SK-N-SH (cell line): ENCODE measurements around the gene BCAS3. TPM values are rescaled to one million over a fixed set of nuclear protein-coding genes. Genes with fewer than 3 reads are reported as not detected.

ENCODE experiments used
- CTCF ChIA-PET: fragments of 300-600, 350-600 bp; formaldehyde crosslinking; extraction: SDS; loops from one replicate; lab custom pipeline; 2021; lab: Yijun Ruan, JAX
- POLR2A ChIA-PET: fragments of 350-600 bp; sonication (Branson Sonifier 250); formaldehyde crosslinking; extraction: SDS; loops from one replicate; lab custom pipeline; 2020; ENCODE audit warnings: antibody characterized with exemption, inconsistent platforms; lab: Yijun Ruan, JAX
- DNase-seq: peaks from one replicate; pipeline ENCODE4 v3.0.0; 2012
- H2AFZ ChIP-seq: fragments of 200-600 bp; sonication (generic); 2 replicates; pipeline ENCODE4 v1.8.1; 2016; ENCODE audit warnings: antibody characterized with exemption, mild to moderate bottlenecking, low read depth
- H3F3A ChIP-seq: fragments of 200-600 bp; sonication (generic); replicated peaks from 2 replicates; pipeline ENCODE3; 2016; ENCODE audit warnings: antibody characterized with exemption, mild to moderate bottlenecking; ENCODE audit not compliant: insufficient read depth
- H3K27ac ChIP-seq, 2 experiments: fragments of 200-500 bp in 1 of 2; fragments of 200-600 bp in 1 of 2; sonication (Bioruptor generic) in 1 of 2; sonication (generic), shearing (Covaris generic) in 1 of 2; 2 replicates each; pipeline versions ENCODE4 v1.5.1 to v1.6.1; 2014 to 2016; ENCODE audit warnings: low read depth in 2 of 2, inconsistent platforms in 1 of 2, low read length in 1 of 2, mild to moderate bottlenecking in 1 of 2, mixed read lengths in 1 of 2
- H3K27me3 ChIP-seq: fragments of 200-600 bp; sonication (generic), shearing (Covaris generic); 2 replicates; pipeline ENCODE4 v1.6.1; 2016; ENCODE audit warnings: mixed run types; ENCODE audit not compliant: insufficient read depth
- H3K36me3 ChIP-seq, 2 experiments: fragments of 200-500 bp in 1 of 2; fragments of 200-600 bp in 1 of 2; sonication (Bioruptor generic) in 1 of 2; sonication (generic) in 1 of 2; replicated peaks in 1 of 2; 2 replicates each; pipeline versions ENCODE3 to v1.5.1; 2014 to 2016; ENCODE audit warnings: low read length in 1 of 2, mild to moderate bottlenecking in 1 of 2; ENCODE audit not compliant: insufficient read depth in 2 of 2, control insufficient read depth in 1 of 2
- H3K4me1 ChIP-seq, 2 experiments: fragments of 200-500 bp in 1 of 2; fragments of 200-600 bp in 1 of 2; sonication (Bioruptor generic) in 1 of 2; sonication (generic), shearing (Covaris generic) in 1 of 2; 2 replicates each; pipeline versions ENCODE4 v1.5.1 to v1.6.1; 2014 to 2016; ENCODE audit warnings: low read depth in 1 of 2, low read length in 1 of 2, mixed run types in 1 of 2; ENCODE audit not compliant: insufficient read depth in 2 of 2, control insufficient read depth in 1 of 2
- H3K4me2 ChIP-seq: fragments of 200-600 bp; sonication (generic), shearing (Covaris generic); 2 replicates; pipeline ENCODE4 v1.6.1; 2017; ENCODE audit warnings: mixed run types
- H3K4me3 ChIP-seq, 2 experiments: fragments of 200-500 bp in 1 of 2; fragments of 200-600 bp in 1 of 2; sonication (Bioruptor generic) in 1 of 2; sonication (generic), shearing (Covaris generic) in 1 of 2; 2 replicates each; pipeline versions ENCODE4 v1.5.1 to v1.8.1; 2014 to 2016; ENCODE audit warnings: low read depth in 2 of 2, inconsistent platforms in 1 of 2, low read length in 1 of 2, mild to moderate bottlenecking in 1 of 2, mixed read lengths in 1 of 2, moderate library complexity in 1 of 2
- H3K79me2 ChIP-seq: fragments of 200-600 bp; sonication (generic); 2 replicates; pipeline ENCODE4 v1.8.1; 2017; ENCODE audit warnings: mild to moderate bottlenecking; ENCODE audit not compliant: insufficient read depth
- H3K9ac ChIP-seq: fragments of 200-600 bp; sonication (generic); 2 replicates; pipeline ENCODE4 v1.6.1; 2017; ENCODE audit warnings: mixed run types
- H3K9me2 ChIP-seq: fragments of 200-600 bp; sonication (generic); 2 replicates; pipeline ENCODE4 v1.6.1; 2017; ENCODE audit warnings: mixed run types
- H3K9me3 ChIP-seq: fragments of 200-600 bp; sonication (generic); 2 replicates; pipeline ENCODE4 v1.6.1; 2017; ENCODE audit warnings: mixed run types, mild to moderate bottlenecking, moderate library complexity
- H4K20me1 ChIP-seq: fragments of 200-600 bp; sonication (generic); 2 replicates; pipeline ENCODE4 v1.6.1; 2017; ENCODE audit warnings: mild to moderate bottlenecking, mixed run types; ENCODE audit not compliant: insufficient read depth
- EP300 ChIP-seq, 2 experiments: IDR thresholded peaks; 2 replicates each; pipeline versions ENCODE4 v1.4.0 to v1.6.1; 2012; ENCODE audit warnings: borderline replicate concordance in 1 of 2, low read depth in 1 of 2, low read length in 1 of 2
- EZH2phosphoT487 ChIP-seq: fragments of 200-600 bp; sonication (generic); IDR thresholded peaks from 2 replicates; pipeline ENCODE4 v1.6.1; 2017; ENCODE audit warnings: low read depth, mixed run types, mild to moderate bottlenecking, antibody characterized with exemption, moderate library complexity, borderline replicate concordance
- FOSL2 ChIP-seq: IDR thresholded peaks from 2 replicates; pipeline ENCODE4 v1.4.0; 2012; ENCODE audit warnings: low read depth, mild to moderate bottlenecking, moderate library complexity, borderline replicate concordance
- FOXJ3 ChIP-seq: sonication (generic); formaldehyde crosslinking; IDR thresholded peaks from 2 replicates; pipeline ENCODE4 v1.5.1; 2020; ENCODE audit warnings: mild to moderate bottlenecking, missing genetic modification reagents
- GABPA ChIP-seq: IDR thresholded peaks from 2 replicates; pipeline ENCODE4 v1.4.0; 2012; ENCODE audit warnings: low read depth, mild to moderate bottlenecking
- GATA2 ChIP-seq: sonication (generic); formaldehyde crosslinking; IDR thresholded peaks from 2 replicates; pipeline ENCODE4 v1.5.0; 2020; ENCODE audit warnings: mild to moderate bottlenecking, missing genetic modification reagents
- IRF3 ChIP-seq: fragments of 150-350 bp; IDR thresholded peaks from 2 replicates; pipeline ENCODE4 v1.6.1; 2016; ENCODE audit warnings: mild to moderate bottlenecking, low read depth, low read length
- MEF2A ChIP-seq: IDR thresholded peaks from 2 replicates; pipeline ENCODE4 v1.4.0; 2012; ENCODE audit warnings: low read depth, borderline replicate concordance
- MXI1 ChIP-seq: IDR thresholded peaks from 2 replicates; pipeline ENCODE4 v1.6.1; 2012; ENCODE audit warnings: mild to moderate bottlenecking, low read depth, low read length, improper control_type of control experiment
- NFIC ChIP-seq: IDR thresholded peaks from 2 replicates; pipeline ENCODE4 v1.4.0; 2012; ENCODE audit warnings: borderline replicate concordance
- PBX3 ChIP-seq: IDR thresholded peaks from 2 replicates; pipeline ENCODE4; 2012
- RAD21 ChIP-seq: IDR thresholded peaks from 2 replicates; pipeline ENCODE4 v1.6.1; 2012; ENCODE audit warnings: mild to moderate bottlenecking, low read length
- RCOR1 ChIP-seq: fragments of 150-350 bp; IDR thresholded peaks from 2 replicates; pipeline ENCODE4 v1.6.1; 2017; ENCODE audit warnings: antibody characterized with exemption, low read length
- RFX5 ChIP-seq: IDR thresholded peaks from 2 replicates; pipeline ENCODE4 v1.6.1; 2012; ENCODE audit warnings: mild to moderate bottlenecking, improper control_type of control experiment, low read length
- RXRA ChIP-seq: IDR thresholded peaks from 2 replicates; pipeline ENCODE4 v1.4.0; 2012; ENCODE audit warnings: low read depth, mild to moderate bottlenecking, borderline replicate concordance
- SIN3A ChIP-seq: IDR thresholded peaks from 2 replicates; pipeline ENCODE4 v1.6.1; 2012; ENCODE audit warnings: low read depth, mild to moderate bottlenecking, low read length, moderate library complexity, borderline replicate concordance
- SMC3 ChIP-seq: IDR thresholded peaks from 2 replicates; pipeline ENCODE4 v1.6.1; 2012; ENCODE audit warnings: low read depth, low read length, improper control_type of control experiment
- TAF1 ChIP-seq: IDR thresholded peaks from 2 replicates; pipeline ENCODE4 v1.6.1; 2012; ENCODE audit warnings: low read depth, mild to moderate bottlenecking, low read length, moderate library complexity, borderline replicate concordance
- TCF12 ChIP-seq: IDR thresholded peaks from 2 replicates; pipeline ENCODE4 v1.4.0; 2012
- TEAD4 ChIP-seq: IDR thresholded peaks from 2 replicates; pipeline ENCODE4 v1.4.0; 2012; ENCODE audit warnings: mild to moderate bottlenecking, borderline replicate concordance; ENCODE audit not compliant: insufficient read depth
- USF1 ChIP-seq: IDR thresholded peaks from 2 replicates; pipeline ENCODE4 v1.4.0; 2012; ENCODE audit warnings: low read depth, borderline replicate concordance
- YY1 ChIP-seq: IDR thresholded peaks from 2 replicates; pipeline ENCODE4 v1.4.0; 2012; ENCODE audit warnings: low read depth, mild to moderate bottlenecking
- ZBTB33 ChIP-seq: IDR thresholded peaks from 2 replicates; pipeline ENCODE4 v1.4.0; 2012; ENCODE audit warnings: low read depth, borderline replicate concordance
- WGBS: methylation state at CpG from one replicate; pipeline ENCODE4 v1.1.6; 2017; ENCODE audit warnings: low lambda C conversion rate; 5-methylcytosine and 5-hydroxymethylcytosine counted together
- polyA plus RNA-seq, 3 experiments: library from polyadenylated mRNA; depleted of rRNA; stranded (reverse); fragments of >200 nt; gene quantifications; 2 replicates each; pipeline ENCODE4 v1.2.3, GENCODE V29; 2012
- TF ChIP-seq, protein P1 (sequence below): fragments of 200-600 bp; sonication (generic); IDR thresholded peaks from 2 replicates; pipeline ENCODE4 v1.6.1; 2017; ENCODE audit warnings: antibody characterized with exemption, mild to moderate bottlenecking, moderate library complexity
- TF ChIP-seq, protein P2 (sequence below): IDR thresholded peaks from 2 replicates; pipeline ENCODE4 v1.4.0; 2012; ENCODE audit warnings: low read depth

Gene BCAS3
- polyA plus RNA-seq, 1 of the 3 experiments (the other 2 are of a cell fraction) = 5.9 TPM

- POLR2A ChIA-PET = no interaction called here
- H3K9ac ChIP-seq = no peak overlapping the region
- H2AFZ ChIP-seq = no peak overlapping the region
- H3K9me3 ChIP-seq = no peaks in the 10 kb centered on the region
- peaks cover 3 to 7% of the 10 kb centered on the region in 2 experiments; a peak in 1 of 4 replicates for H3K4me1 ChIP-seq
- no peaks in the 10 kb centered on the region for H4K20me1 ChIP-seq
- no peak overlapping the region; the same call in 1 of the 2 replicates for H3K4me2 ChIP-seq
- H3K36me3 ChIP-seq = no peaks in the 10 kb centered on the region
- H3K27ac ChIP-seq = peak overlapping the region; percentile 46 to 78; a peak in 3 of 4 replicates
- WGBS = 0% methylated on average over 1 of the region's 1 CpG
- peak; percentile 55 for DNase-seq
- H3F3A ChIP-seq = no peaks in the 10 kb centered on the region
- CTCF ChIA-PET = interaction anchor here (1.0 to 4.2 kb wide), 13 partner anchors 15 to 410 kb away, joined by 3 to 24 read pairs (median 4); partner anchors contain the start of gene TBX2
- no peaks in the 10 kb centered on the region for H3K27me3 ChIP-seq
- H3K4me3 ChIP-seq = no peak overlapping the region
- no peaks in the 10 kb centered on the region for H3K79me2 ChIP-seq
- no peaks in the 10 kb centered on the region for H3K9me2 ChIP-seq
- TF ChIP-seq TEAD4 (peak; percentile 27; the same call in 1 of the 2 replicates), SMC3 (peak; percentile 79), RFX5 (peak; percentile 61; the same call in 1 of the 2 replicates), USF1 (no peak), RAD21 (peak; percentile 98), NFIC (peak; percentile 52; the same call in 1 of the 2 replicates), PBX3 (peak; percentile 49; the same call in 1 of the 2 replicates), IRF3 (no peak), FOXJ3 (CRISPR knock-in tag) (no peak), EZH2phosphoT487 (no peak), YY1 (no peak), RCOR1 (peak; percentile 51; the same call in 1 of the 2 replicates), MEF2A (no peak), FOSL2 (no peak), GATA2 (CRISPR knock-in tag) (peak; percentile 76), RXRA (peak; percentile 79), GABPA (no peak), TAF1 (no peak), SIN3A (no peak), MXI1 (no peak), EP300 (IDR thresholded peaks at IDR 0.05; ENCODE audit: borderline replicate concordance in 1 of 2, low read depth in 1 of 2, low read length in 1 of 2) (peak; percentile 52 to 64; a peak in 2 of 4 replicates), TCF12 (peak; percentile 67), ZBTB33 (no peak)
- TF ChIP-seq, protein P1, sequence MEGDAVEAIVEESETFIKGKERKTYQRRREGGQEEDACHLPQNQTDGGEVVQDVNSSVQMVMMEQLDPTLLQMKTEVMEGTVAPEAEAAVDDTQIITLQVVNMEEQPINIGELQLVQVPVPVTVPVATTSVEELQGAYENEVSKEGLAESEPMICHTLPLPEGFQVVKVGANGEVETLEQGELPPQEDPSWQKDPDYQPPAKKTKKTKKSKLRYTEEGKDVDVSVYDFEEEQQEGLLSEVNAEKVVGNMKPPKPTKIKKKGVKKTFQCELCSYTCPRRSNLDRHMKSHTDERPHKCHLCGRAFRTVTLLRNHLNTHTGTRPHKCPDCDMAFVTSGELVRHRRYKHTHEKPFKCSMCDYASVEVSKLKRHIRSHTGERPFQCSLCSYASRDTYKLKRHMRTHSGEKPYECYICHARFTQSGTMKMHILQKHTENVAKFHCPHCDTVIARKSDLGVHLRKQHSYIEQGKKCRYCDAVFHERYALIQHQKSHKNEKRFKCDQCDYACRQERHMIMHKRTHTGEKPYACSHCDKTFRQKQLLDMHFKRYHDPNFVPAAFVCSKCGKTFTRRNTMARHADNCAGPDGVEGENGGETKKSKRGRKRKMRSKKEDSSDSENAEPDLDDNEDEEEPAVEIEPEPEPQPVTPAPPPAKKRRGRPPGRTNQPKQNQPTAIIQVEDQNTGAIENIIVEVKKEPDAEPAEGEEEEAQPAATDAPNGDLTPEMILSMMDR = peak; percentile 92
- TF ChIP-seq, protein P2, sequence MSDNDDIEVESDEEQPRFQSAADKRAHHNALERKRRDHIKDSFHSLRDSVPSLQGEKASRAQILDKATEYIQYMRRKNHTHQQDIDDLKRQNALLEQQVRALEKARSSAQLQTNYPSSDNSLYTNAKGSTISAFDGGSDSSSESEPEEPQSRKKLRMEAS = 0 out of 2 replicates have a peak, but pooled peaks have one; percentile 16
Measured at GRCh38 chr17:61002316-61002736, 324.7 kb downstream of the BCAS3 start.
